ENCODE results near the gene MYO1F. TPM values are rescaled to one million over a fixed set of nuclear protein-coding genes. Genes with fewer than 3 reads are reported as not detected.

Gene MYO1F
- total and polyA plus RNA-seq, 10 of the 15 experiments (the other 5 are each of a cell fraction or from before 2014, with no cell fraction given) = 3.5 to 49.4 (median 31.3) TPM

- no peaks in the 10 kb centered on the region for H3K79me2 ChIP-seq (ENCODE audit: control insufficient read depth, insufficient read depth, low read length)
- H4K20me1 ChIP-seq (ENCODE audit: control insufficient read depth, insufficient read depth) = no peaks in the 10 kb centered on the region
- intact Hi-C loops (cut with micrococcal nuclease; ENCODE audit: unreplicated experiment) = no loop called here
- 71% methylated on average over 11 of the region's 12 CpGs for WGBS (ENCODE audit: insufficient coverage, insufficient replicate concordance, low lambda C conversion rate, missing lambda C conversion rate)
- H3K27me3 ChIP-seq (replicated peaks in 1 of 2; ENCODE audit: control insufficient read depth in 2 of 2, insufficient read depth in 2 of 2, low read length in 1 of 2) = no peaks in the 10 kb centered on the region
- no peak overlapping the region for H2AFZ ChIP-seq (ENCODE audit: control insufficient read depth, low read depth, low read length)
- H3K27ac ChIP-seq (ENCODE audit: control insufficient read depth, insufficient read depth) = no peak overlapping the region
- ChIA-PET POLR2A (no interaction called here), SMC1A (ENCODE audit: uncharacterized antibody, unreplicated experiment) (no interaction called here), CTCF (no interaction called here), RAD21 (ENCODE audit: unreplicated experiment) (no interaction called here)
- no peak for DNase-seq (ENCODE audit: low read depth, low spot score)
- no peak for TF ChIP-seq FOS (IDR thresholded peaks at IDR 0.05; ENCODE audit: borderline replicate concordance, extremely low read depth, insufficient read length)
- no peak for TF ChIP-seq POLR2AphosphoS2 (IDR thresholded peaks at IDR 0.05; ENCODE audit: low read depth, low read length)
- no peak for TF ChIP-seq RB1 (IDR thresholded peaks at IDR 0.05; ENCODE audit: borderline replicate concordance)
- no peak for TF ChIP-seq PBX3 (IDR thresholded peaks at IDR 0.05; ENCODE audit: insufficient replicate concordance, low read depth, low read length)
- no peak for TF ChIP-seq ZNF384 (IDR thresholded peaks at IDR 0.05; ENCODE audit: borderline replicate concordance, low read depth, low read length)
- H3K9ac ChIP-seq (ENCODE audit: control insufficient read depth, insufficient read depth, low read length) = no peak overlapping the region
- no peak overlapping the region for H3K4me3 ChIP-seq
- ATAC-seq = no peak
- in situ Hi-C loops (cut with MboI) = no loop called here
- H3K4me2 ChIP-seq (ENCODE audit: control insufficient read depth, insufficient read depth) = no peak overlapping the region
- FAIRE-seq = no peak
- no peaks in the 10 kb centered on the region for H3K9me3 ChIP-seq (replicated peaks; ENCODE audit: control insufficient read depth, insufficient read depth, low read length)
- BruUV-seq (replicated peaks) = no TSS peak
- no peaks in the 10 kb centered on the region for H3K4me1 ChIP-seq (ENCODE audit: control insufficient read depth, insufficient read depth, low read length)
- no peaks in the 10 kb centered on the region for H3K36me3 ChIP-seq (ENCODE audit: control insufficient read depth in 2 of 2, insufficient read depth in 2 of 2, low read length in 1 of 2)
Observed at GRCh38 chr19:8539621-8540149, 37.6 kb downstream of the MYO1F start.

DNA sequence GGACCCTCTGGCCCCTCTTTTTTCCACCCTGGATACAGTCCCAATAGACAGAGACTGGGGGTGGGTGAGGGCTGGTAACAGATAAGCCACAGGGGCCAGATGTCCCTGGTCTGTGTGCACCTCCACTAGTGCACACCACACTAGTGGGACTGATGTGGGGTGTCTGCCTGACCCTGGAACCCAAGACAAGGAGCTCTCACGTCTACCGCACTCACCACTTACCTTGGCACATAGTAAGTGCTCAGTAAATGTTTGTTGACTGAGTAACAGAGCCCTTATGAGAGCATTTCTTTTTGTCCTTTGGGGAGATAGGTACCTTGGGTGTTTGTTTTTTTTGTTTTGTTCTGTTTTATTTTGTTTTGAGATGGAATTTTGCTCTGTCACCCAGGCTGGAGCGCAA lies 40.1 kb downstream of the MYO1F start:
- POLR2A ChIA-PET = no interaction called here
- FAIRE-seq (no peak), DNase-seq (ENCODE audit: low read depth, low spot score) (no peak), ATAC-seq (no peak)
- WGBS (ENCODE audit: insufficient coverage, insufficient replicate concordance, low lambda C conversion rate, missing lambda C conversion rate) = 67% methylated on average over 3 of the region's 3 CpGs
- Histone ChIP-seq H3K79me2 (ENCODE audit: control insufficient read depth, insufficient read depth, low read length) (no peaks in the 10 kb centered on the region), H3K4me3 (no peak overlapping the region), H4K20me1 (ENCODE audit: control insufficient read depth, insufficient read depth) (no peaks in the 10 kb centered on the region), H3K9ac (ENCODE audit: control insufficient read depth, insufficient read depth, low read length) (no peak overlapping the region), H3K4me1 (ENCODE audit: control insufficient read depth, insufficient read depth, low read length) (no peaks in the 10 kb centered on the region), H3K27me3 (replicated peaks in 1 of 2; ENCODE audit: control insufficient read depth in 2 of 2, insufficient read depth in 2 of 2, low read length in 1 of 2) (no peaks in the 10 kb centered on the region), H3K27ac (ENCODE audit: control insufficient read depth, insufficient read depth) (no peak overlapping the region), H3K4me2 (ENCODE audit: control insufficient read depth, insufficient read depth) (no peak overlapping the region), H3K36me3 (ENCODE audit: control insufficient read depth in 2 of 2, insufficient read depth in 2 of 2, low read length in 1 of 2) (no peaks in the 10 kb centered on the region), H2AFZ (ENCODE audit: control insufficient read depth, low read depth, low read length) (no peak overlapping the region), H3K9me3 (replicated peaks; ENCODE audit: control insufficient read depth, insufficient read depth, low read length) (no peaks in the 10 kb centered on the region)
- RAD21 ChIA-PET (ENCODE audit: unreplicated experiment) = interaction anchor here (0.6 kb wide), 1 partner anchor 119 kb away, joined by 5 read pairs; no protein-coding TSS in a partner anchor
- CTCF ChIA-PET = no interaction called here
- BruUV-seq (replicated peaks) = no TSS peak
- in situ Hi-C loops (cut with MboI) (no loop called here), intact Hi-C loops (cut with micrococcal nuclease; ENCODE audit: unreplicated experiment) (no loop called here)
- SMC1A ChIA-PET (ENCODE audit: uncharacterized antibody, unreplicated experiment) = no interaction called here
- no peak for TF ChIP-seq NR2C1 (IDR thresholded peaks at IDR 0.05)
- TF ChIP-seq SRF (IDR thresholded peaks at IDR 0.05; ENCODE audit: low read depth in 2 of 2, low read length in 2 of 2) = no peak
- TF ChIP-seq RAD51 (IDR thresholded peaks at IDR 0.05) = no peak
- TF ChIP-seq SIX5 (IDR thresholded peaks at IDR 0.05; ENCODE audit: low read depth, low read length, severe bottlenecking) = no peak
- TF ChIP-seq TBL1XR1 (IDR thresholded peaks at IDR 0.05; ENCODE audit: low read depth, low read length) = no peak
- TF ChIP-seq LARP7 (IDR thresholded peaks at IDR 0.05) = no peak
- TF ChIP-seq YBX1 (IDR thresholded peaks at IDR 0.05) = no peak
- TF ChIP-seq RUNX3 (IDR thresholded peaks at IDR 0.05; ENCODE audit: low read length) = no peak
- no peak for TF ChIP-seq TCF3 (IDR thresholded peaks at IDR 0.05; ENCODE audit: borderline replicate concordance, insufficient read depth, low read depth, low read length)
- TF ChIP-seq RAD21 (IDR thresholded peaks at IDR 0.05; ENCODE audit: insufficient read depth, low read depth, low read length) = no peak
